Right ventricle myocardium superior (tissue), 1 donor: ENCODE data around the gene GRK2. TPM values are rescaled to one million over a fixed set of nuclear protein-coding genes. Genes with fewer than 3 reads are reported as not detected.
"Not testable (repeated sequence)": the region's sequence is repeated elsewhere in the genome, so short reads cannot be mapped to it uniquely, and the experiment has no call there.

Experiments
- ATAC-seq: fragments of 200-7000 bp; cut with Tn5 transposase; one replicate; pipeline ENCODE4 v1.9.1; 2020; ENCODE audit warnings: mild to moderate bottlenecking; ENCODE audit not compliant: poor library complexity
- DNase-seq: peaks from one replicate; pipeline ENCODE4 v3.0.0-alpha.2; 2020
- intact Hi-C: fragments of 100-400 bp; cut with DNase I; formaldehyde crosslinking; loops from one replicate; pipeline ENCODE4 v1.11.2; 2022
- long read RNA-seq: library from polyadenylated mRNA; unstranded; transcript quantifications from one replicate; pipeline ENCODE4 v2.0.0, GENCODE V29; 2021
- total RNA-seq: library from RNA; stranded (reverse); fragmentation: NEBNext Ultra II Directional; extraction: Animal tissue kit (Norgen Biotek cat#: 25700); gene quantifications from one replicate; pipeline ENCODE4 v1.2.1, GENCODE V29; 2021
- donor health status: DM: no; HTN: yes; CAD: no; lungs with severe emphysema.

The GRK2 gene
- total RNA-seq = 53.4 TPM
- long read RNA-seq, transcript GRK2-201 (21 exons, 3,466 nt) = major isoform, 357 of 441 reads
- long read RNA-seq, partial matches to known transcripts = 32 of 441 reads
- long read RNA-seq, other reads (novel, unspliced or antisense) = 52 of 441 reads

- peak; percentile 70 for DNase-seq
- no peak for ATAC-seq
- intact Hi-C loops = loop anchor here (1.0 to 5.0 kb wide), 2 partner anchors 36 to 51 kb away; partner anchors contain the start of gene SSH3
Measured at GRCh38 chr11:67266449-67267187, at the start of gene GRK2. TSS of gene GRK2 (plus strand) at chr11:67266473. CDS start at chr11:67266700, 227 bp downstream.

GRCh38 chr11:67227726-67228125 is 38.5 kb upstream of the GRK2 start:
- no peak for ATAC-seq
- no peak for DNase-seq
- intact Hi-C loops = no loop called here

GRCh38 chr11:67230406-67230805 is 35.9 kb upstream of the GRK2 start:
- intact Hi-C loops = no loop called here
- DNase-seq (no peak), ATAC-seq (no peak)

- ATAC-seq (no peak), DNase-seq (no peak)
- intact Hi-C loops = no loop called here
Measured at GRCh38 chr11:67230886-67231285, 35.4 kb upstream of the GRK2 start.

GRCh38 chr11:67233584-67234190 is 32.6 kb upstream of the GRK2 start:
- ATAC-seq (no peak), DNase-seq (no peak)
- intact Hi-C loops = no loop called here

GRCh38 chr11:67234571-67234970 is 31.7 kb upstream of the GRK2 start:
- DNase-seq, intact Hi-C loops, ATAC-seq: not testable (repeated sequence)

GRCh38 chr11:67237574-67237973 is 28.7 kb upstream of the GRK2 start:
- no peak for DNase-seq
- intact Hi-C loops = no loop called here
- ATAC-seq = no peak

- ATAC-seq (no peak), DNase-seq (no peak)
- intact Hi-C loops = no loop called here
Measured at GRCh38 chr11:67238894-67239782, 27.1 kb upstream of the GRK2 start.

GRCh38 chr11:67239783-67240575 is 26.3 kb upstream of the GRK2 start:
- intact Hi-C loops = no loop called here
- ATAC-seq = peak; percentile 97

GRCh38 chr11:67240576-67241389 is 25.5 kb upstream of the GRK2 start:
- ATAC-seq (peak; percentile 37), DNase-seq (peak; percentile 76)
- intact Hi-C loops = no loop called here

More at GRCh38 chr11:67239783-67240575, 26.3 kb upstream of the GRK2 start:
- DNase-seq = peak; percentile 97

- ATAC-seq = no peak
- intact Hi-C loops = no loop called here
- no peak for DNase-seq
Measured at GRCh38 chr11:67242548-67242947, 23.7 kb upstream of the GRK2 start.

GRCh38 chr11:67243051-67243450 is 23.2 kb upstream of the GRK2 start:
- intact Hi-C loops = no loop called here
- DNase-seq = no peak
- no peak for ATAC-seq

- no peak for DNase-seq
- ATAC-seq = no peak
- intact Hi-C loops = no loop called here
Measured at GRCh38 chr11:67245046-67245445, 21.2 kb upstream of the GRK2 start.

GRCh38 chr11:67247946-67248550 is 18.2 kb upstream of the GRK2 start:
- ATAC-seq (no peak), DNase-seq (no peak)
- intact Hi-C loops = no loop called here

- intact Hi-C loops = no loop called here
- ATAC-seq (peak; percentile 75), DNase-seq (peak; percentile 70)
Measured at GRCh38 chr11:67248653-67249052, 17.6 kb upstream of the GRK2 start.

GRCh38 chr11:67250059-67251043 is 15.9 kb upstream of the GRK2 start:
- intact Hi-C loops = no loop called here
- DNase-seq (no peak), ATAC-seq (no peak)
